ENCODE results near the gene UBE2R2.

The UBE2R2 gene

GRCh38 chr9:33809506-33809905 lies 7.5 kb upstream of the UBE2R2 start:
- no peak overlapping the region for H3K4me3 ChIP-seq (ENCODE audit: low read length)
- TF ChIP-seq, protein P1, sequence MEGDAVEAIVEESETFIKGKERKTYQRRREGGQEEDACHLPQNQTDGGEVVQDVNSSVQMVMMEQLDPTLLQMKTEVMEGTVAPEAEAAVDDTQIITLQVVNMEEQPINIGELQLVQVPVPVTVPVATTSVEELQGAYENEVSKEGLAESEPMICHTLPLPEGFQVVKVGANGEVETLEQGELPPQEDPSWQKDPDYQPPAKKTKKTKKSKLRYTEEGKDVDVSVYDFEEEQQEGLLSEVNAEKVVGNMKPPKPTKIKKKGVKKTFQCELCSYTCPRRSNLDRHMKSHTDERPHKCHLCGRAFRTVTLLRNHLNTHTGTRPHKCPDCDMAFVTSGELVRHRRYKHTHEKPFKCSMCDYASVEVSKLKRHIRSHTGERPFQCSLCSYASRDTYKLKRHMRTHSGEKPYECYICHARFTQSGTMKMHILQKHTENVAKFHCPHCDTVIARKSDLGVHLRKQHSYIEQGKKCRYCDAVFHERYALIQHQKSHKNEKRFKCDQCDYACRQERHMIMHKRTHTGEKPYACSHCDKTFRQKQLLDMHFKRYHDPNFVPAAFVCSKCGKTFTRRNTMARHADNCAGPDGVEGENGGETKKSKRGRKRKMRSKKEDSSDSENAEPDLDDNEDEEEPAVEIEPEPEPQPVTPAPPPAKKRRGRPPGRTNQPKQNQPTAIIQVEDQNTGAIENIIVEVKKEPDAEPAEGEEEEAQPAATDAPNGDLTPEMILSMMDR (conservative IDR thresholded peaks at IDR 0.05; ENCODE audit: low read length) = no peak
- DNase-seq (ENCODE audit: low read depth) = peak; percentile 19

GRCh38 chr9:33813712-33814641 lies 3.0 kb upstream of the UBE2R2 start:
- H3K4me3 ChIP-seq (ENCODE audit: low read length) = no peak overlapping the region
- peak; percentile 86 for DNase-seq (ENCODE audit: low read depth)
- TF ChIP-seq, protein P1 (conservative IDR thresholded peaks at IDR 0.05; ENCODE audit: low read length) = peak; percentile 67

GRCh38 chr9:33815781-33816180 lies 1.2 kb upstream of the UBE2R2 start:
- no peak for DNase-seq (ENCODE audit: low read depth)
- H3K4me3 ChIP-seq (ENCODE audit: low read length) = no peak overlapping the region
- TF ChIP-seq, protein P1 (conservative IDR thresholded peaks at IDR 0.05; ENCODE audit: low read length) = no peak

DNA sequence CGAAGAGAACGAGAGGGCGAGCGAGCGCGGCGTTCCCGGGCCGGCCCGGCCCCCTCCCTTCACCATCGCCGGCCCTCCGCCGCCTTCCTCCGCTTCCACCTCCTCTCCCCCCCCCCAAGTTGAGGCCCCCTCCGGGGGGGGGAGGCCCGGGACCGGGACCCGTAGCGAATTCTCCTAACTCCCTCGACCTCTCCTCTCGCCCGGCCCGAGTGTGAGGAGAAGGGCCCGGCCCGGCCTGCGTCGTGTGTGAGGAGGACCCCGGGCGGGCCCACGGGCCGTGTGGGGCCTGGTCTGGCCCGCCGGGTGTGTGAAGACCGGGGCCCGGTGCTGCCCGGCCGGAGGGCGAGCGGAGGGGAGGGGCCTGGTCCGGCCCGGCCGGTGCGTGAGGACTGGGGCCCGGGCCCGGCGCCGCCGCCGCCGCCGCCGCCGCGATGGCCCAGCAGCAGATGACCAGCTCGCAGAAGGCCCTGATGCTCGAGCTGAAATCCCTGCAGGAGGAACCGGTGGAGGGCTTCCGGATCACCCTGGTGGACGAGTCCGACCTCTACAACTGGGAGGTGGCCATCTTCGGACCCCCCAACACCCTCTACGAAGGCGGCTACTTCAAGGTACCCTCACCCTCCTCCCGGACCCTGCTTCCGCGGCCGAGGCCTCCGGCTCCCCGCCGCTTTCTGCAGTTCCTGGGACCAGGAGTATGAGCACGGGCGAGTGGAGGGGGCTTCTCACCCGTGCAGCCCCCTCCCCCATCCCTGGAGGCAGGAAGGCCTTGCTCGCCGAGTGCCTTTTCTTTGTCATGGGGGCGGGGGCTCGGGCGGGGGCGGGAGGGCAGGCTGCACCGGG lies 587 bp downstream of the UBE2R2 start:
- peak; percentile 74 for DNase-seq (ENCODE audit: low read depth)
- TF ChIP-seq, protein P1 (conservative IDR thresholded peaks at IDR 0.05; ENCODE audit: low read length) = peak; percentile 48
- peak overlapping the region; percentile 90 for H3K4me3 ChIP-seq (ENCODE audit: low read length)

GRCh38 chr9:33818167-33818846 lies 1.3 kb downstream of the UBE2R2 start:
- peak overlapping the region; percentile 90 for H3K4me3 ChIP-seq (ENCODE audit: low read length)
- TF ChIP-seq, protein P1 (conservative IDR thresholded peaks at IDR 0.05; ENCODE audit: low read length) = no peak
- DNase-seq (ENCODE audit: low read depth) = peak; percentile 37

DNA sequence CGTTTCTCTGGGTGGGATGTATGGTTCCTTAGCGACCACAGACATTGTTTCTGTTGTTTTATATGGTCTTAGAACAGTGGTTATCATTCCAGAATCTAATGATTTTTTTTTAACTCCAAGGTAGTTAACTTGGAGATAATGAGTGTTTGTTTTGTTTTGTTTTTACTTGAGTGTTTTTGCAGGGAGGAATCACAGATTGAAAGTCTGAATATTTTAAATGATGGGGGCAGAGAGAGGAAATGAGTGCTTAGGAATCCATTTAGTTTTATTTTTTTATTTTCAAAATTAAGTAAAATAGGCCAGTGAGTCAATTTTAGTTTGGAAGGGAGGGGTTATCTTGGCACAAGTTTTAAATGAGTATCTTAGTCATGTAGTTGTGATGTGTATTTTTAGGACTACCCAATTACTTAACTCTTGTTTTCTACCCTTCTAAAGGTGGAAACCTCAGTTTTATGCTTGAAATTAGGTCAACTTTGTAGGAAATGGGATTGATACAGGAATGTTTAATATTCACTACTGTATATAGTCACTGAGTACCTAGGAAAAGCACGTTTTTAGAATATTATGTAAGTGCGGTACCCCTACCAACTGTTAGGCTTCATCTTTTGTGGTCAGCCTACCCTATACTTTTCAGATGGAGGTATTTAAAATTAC lies 2.0 kb downstream of the UBE2R2 start:
- peak overlapping the region; percentile 90 for H3K4me3 ChIP-seq (ENCODE audit: low read length)
- peak; percentile 61 for DNase-seq (ENCODE audit: low read depth)
- TF ChIP-seq, protein P1 (conservative IDR thresholded peaks at IDR 0.05; ENCODE audit: low read length) = no peak
